PFSK-1 (cell line): Measurements from ENCODE around the gene NAMPT.

Source experiments
- FOXP2 ChIP-seq: optimal IDR thresholded peaks from 2 replicates; pipeline ENCODE3; 2011; ENCODE audit warnings: borderline replicate concordance, control low read depth, inconsistent platforms; ENCODE audit not compliant: insufficient read depth; ENCODE audit errors: extremely low read length, extremely low read depth
- POLR2AphosphoS5 ChIP-seq: IDR thresholded peaks from 2 replicates; pipeline ENCODE4 v1.6.1; 2012; ENCODE audit warnings: low read depth, mild to moderate bottlenecking, control low read depth, low read length, moderate library complexity
- SIN3A ChIP-seq: IDR thresholded peaks from 2 replicates; pipeline ENCODE4 v1.6.1; 2012; ENCODE audit warnings: mild to moderate bottlenecking, low read length, moderate library complexity, borderline replicate concordance; ENCODE audit not compliant: insufficient read depth

DNA sequence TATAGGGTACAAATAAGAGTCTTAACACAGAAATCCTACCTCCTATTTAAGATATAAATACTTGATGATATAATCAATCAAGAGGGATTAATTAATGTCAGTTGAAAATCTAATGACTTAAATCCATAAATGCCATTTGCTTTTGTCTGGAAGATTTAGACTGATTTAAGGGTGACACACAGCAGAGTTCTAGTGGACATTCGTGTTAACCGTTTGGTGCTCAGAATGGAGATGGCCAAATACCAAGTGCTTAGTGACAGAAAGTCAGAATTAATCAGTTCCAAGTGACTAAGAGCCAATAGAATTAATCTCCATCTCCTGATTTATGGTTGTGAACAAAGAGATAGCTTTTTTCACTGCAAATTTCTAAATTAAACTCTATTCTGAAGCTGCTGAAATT is 36.2 kb downstream of the NAMPT start:
- TF ChIP-seq SIN3A (no peak), FOXP2 (no peak), POLR2AphosphoS5 (no peak)
